Activated CD4-positive, alpha-beta memory T cell treated with anti-CD3 and anti-CD28 coated beads for 36 hours (primary cell): ENCODE data around the gene POLR1D. TPM values are rescaled to one million over a fixed set of nuclear protein-coding genes. Genes with fewer than 3 reads are reported as not detected.

Experiments used
- CTCF ChIA-PET: fragments of 350-600 bp; sonication (Branson Sonifier 250); formaldehyde crosslinking; loops from one replicate; lab custom pipeline; 2021; ENCODE audit warnings: antibody characterized with exemption, inconsistent platforms; lab: Charles Lee
- POLR2A ChIA-PET: fragments of 350-600 bp; sonication (Branson Sonifier 250); formaldehyde crosslinking; loops from one replicate; lab custom pipeline; 2021; ENCODE audit warnings: antibody characterized with exemption; lab: Charles Lee
- DNase-seq: peaks from one replicate; pipeline ENCODE4 v3.0.0-alpha.2; 2020
- H3K27ac Mint-ChIP-seq: one replicate; pipeline ENCODE4 v1.8.0; 2021; ENCODE audit warnings: mixed read lengths
- H3K27me3 Mint-ChIP-seq: one replicate; pipeline ENCODE4 v1.8.0; 2021; ENCODE audit warnings: mixed read lengths
- H3K36me3 Mint-ChIP-seq: one replicate; pipeline ENCODE4 v1.8.0; 2021; ENCODE audit warnings: mixed read lengths
- H3K4me1 Mint-ChIP-seq: one replicate; pipeline ENCODE4 v1.8.0; 2021; ENCODE audit warnings: low read depth, mixed read lengths
- H3K4me3 Mint-ChIP-seq: one replicate; pipeline ENCODE4 v1.8.0; 2021; ENCODE audit warnings: mild to moderate bottlenecking, mixed read lengths
- H3K9me3 Mint-ChIP-seq: one replicate; pipeline ENCODE4 v1.8.0; 2021; ENCODE audit warnings: mixed read lengths
- intact Hi-C: fragments of 100-400 bp; cut with micrococcal nuclease; formaldehyde crosslinking; loops from one replicate; pipeline ENCODE4 v1.15.1; 2023
- total RNA-seq, 2 experiments: library from RNA; stranded (reverse); gene quantifications; one replicate each; pipeline ENCODE4 v1.2.3, GENCODE V29; 2021

The POLR1D gene
- total RNA-seq, 2 experiments from 2014 or later, result 114 to 118 TPM

DNA sequence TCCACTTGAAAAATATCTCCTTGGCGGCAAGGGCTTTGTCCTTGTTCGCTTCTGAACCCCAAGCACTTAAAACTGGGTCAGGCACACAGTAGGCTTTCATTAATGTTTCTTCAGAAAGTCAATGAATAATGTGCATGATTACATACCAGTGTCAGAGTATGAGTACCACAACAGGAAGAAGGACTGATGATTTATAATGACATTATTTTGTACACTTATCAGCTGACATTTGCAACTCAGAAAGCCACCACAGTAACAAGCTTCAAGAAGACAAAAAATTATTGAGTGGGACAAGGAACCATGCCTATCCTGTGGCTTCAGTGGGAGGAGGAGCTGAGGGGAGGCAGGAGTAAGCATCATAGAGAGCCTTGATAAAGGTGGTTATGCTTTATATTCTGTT is 10.0 kb downstream of the POLR1D start:
- no peaks in the 10 kb centered on the region for H3K9me3 Mint-ChIP-seq
- no peak for DNase-seq
- ChIA-PET CTCF (interaction anchor here (1.1 kb wide), 1 partner anchor 196 kb away, joined by 3 read pairs; no protein-coding TSS in a partner anchor), POLR2A (no interaction called here)
- H3K27ac Mint-ChIP-seq, result no peak overlapping the region
- intact Hi-C loops, result loop anchor here (1.0 kb wide), 1 partner anchor 9 kb away; no protein-coding TSS in a partner anchor
- no peaks in the 10 kb centered on the region for H3K27me3 Mint-ChIP-seq
- H3K4me3 Mint-ChIP-seq, result no peak overlapping the region
- H3K36me3 Mint-ChIP-seq, result peaks cover 17% of the 10 kb centered on the region
- H3K4me1 Mint-ChIP-seq, result peaks cover 54% of the 10 kb centered on the region

DNA sequence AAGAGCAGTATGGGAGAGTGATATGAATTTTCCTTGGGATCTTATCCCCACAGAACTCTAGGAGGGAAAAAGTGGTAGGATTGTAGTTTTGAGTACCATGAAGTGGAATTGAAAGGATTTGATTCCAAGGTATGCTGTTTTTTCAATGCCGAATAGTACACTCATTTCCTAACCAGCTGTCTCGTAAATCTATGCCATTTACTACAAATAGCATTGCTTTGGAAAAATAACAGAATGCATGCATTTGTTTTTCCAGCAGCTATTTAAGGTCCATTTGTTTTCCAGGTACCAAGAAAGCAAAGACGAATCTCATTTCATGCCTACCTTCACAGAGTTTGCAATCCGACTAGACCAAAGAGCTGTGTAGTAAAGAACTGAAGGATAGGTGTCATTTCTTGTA is 10.5 kb downstream of the POLR1D start:
- POLR2A ChIA-PET, result interaction anchor here (1.0 kb wide), 1 partner anchor 12 kb away, joined by 4 read pairs; the partner anchor contains the start of gene LNX2
- Mint-ChIP-seq H3K36me3 (peaks cover 16% of the 10 kb centered on the region), H3K9me3 (no peaks in the 10 kb centered on the region), H3K4me3 (no peak overlapping the region), H3K27me3 (no peaks in the 10 kb centered on the region), H3K27ac (no peak overlapping the region), H3K4me1 (peaks cover 54% of the 10 kb centered on the region)
- CTCF ChIA-PET, result interaction anchor here (1.1 kb wide), 1 partner anchor 196 kb away, joined by 3 read pairs; no protein-coding TSS in a partner anchor
- DNase-seq, result no peak
- intact Hi-C loops, result no loop called here

DNA sequence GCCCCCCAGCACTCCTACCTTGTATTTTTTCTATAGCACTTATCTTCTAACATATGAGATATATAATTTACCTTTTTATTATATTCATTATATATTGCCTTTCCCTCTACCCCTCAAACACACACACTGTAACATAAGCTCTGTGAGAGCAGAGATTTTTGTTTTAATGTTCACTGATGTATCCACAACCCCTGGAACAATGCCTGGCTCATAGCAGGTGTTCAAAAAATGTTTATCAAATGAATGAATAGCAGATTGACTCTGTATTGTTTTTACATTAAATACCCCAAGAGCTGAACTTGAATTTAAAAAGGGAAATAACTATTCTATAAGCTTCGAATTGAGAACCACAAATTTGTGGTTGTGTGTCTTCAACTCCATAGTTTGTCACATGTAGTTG is 11.0 kb downstream of the POLR1D start:
- H3K4me1 Mint-ChIP-seq, result peaks cover 50% of the 10 kb centered on the region
- intact Hi-C loops, result no loop called here
- no peak for DNase-seq
- ChIA-PET POLR2A (interaction anchor here (1.0 kb wide), 1 partner anchor 12 kb away, joined by 4 read pairs; the partner anchor contains the start of gene LNX2), CTCF (interaction anchor here (1.1 kb wide), 1 partner anchor 195 kb away, joined by 3 read pairs; no protein-coding TSS in a partner anchor)
- no peaks in the 10 kb centered on the region for H3K9me3 Mint-ChIP-seq
- H3K36me3 Mint-ChIP-seq, result peaks cover 16% of the 10 kb centered on the region
- no peak overlapping the region for H3K27ac Mint-ChIP-seq
- no peak overlapping the region for H3K4me3 Mint-ChIP-seq
- no peaks in the 10 kb centered on the region for H3K27me3 Mint-ChIP-seq

DNA sequence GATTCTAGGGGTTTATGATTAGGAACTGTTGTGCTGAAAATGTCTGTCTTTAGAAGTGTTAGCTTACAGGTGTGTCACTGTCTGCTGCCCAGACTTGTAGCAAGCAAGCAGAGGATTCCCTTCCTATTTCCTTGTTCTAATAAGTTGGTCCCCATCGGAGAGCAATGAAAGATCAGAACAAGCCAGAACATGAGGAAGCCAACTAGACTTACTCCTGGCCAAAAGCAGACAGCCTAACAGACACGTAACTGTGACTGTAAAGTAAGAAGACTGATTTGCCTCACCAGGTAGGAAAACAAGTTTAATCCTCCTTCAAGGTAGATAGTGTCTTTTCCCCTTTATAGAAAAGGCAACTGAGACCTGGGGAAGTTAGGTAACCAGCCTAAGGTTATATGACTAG is 12.5 kb downstream of the POLR1D start:
- POLR2A ChIA-PET, result no interaction called here
- Mint-ChIP-seq H3K4me1 (peaks cover 50% of the 10 kb centered on the region), H3K9me3 (no peaks in the 10 kb centered on the region), H3K4me3 (no peak overlapping the region), H3K27me3 (no peaks in the 10 kb centered on the region), H3K36me3 (peaks cover 15% of the 10 kb centered on the region), H3K27ac (no peak overlapping the region)
- no peak for DNase-seq
- CTCF ChIA-PET, result interaction anchor here (0.9 to 1.2 kb wide), 2 partner anchors 12 to 192 kb away, joined by 3 read pairs; no protein-coding TSS in a partner anchor
- intact Hi-C loops, result no loop called here

DNA sequence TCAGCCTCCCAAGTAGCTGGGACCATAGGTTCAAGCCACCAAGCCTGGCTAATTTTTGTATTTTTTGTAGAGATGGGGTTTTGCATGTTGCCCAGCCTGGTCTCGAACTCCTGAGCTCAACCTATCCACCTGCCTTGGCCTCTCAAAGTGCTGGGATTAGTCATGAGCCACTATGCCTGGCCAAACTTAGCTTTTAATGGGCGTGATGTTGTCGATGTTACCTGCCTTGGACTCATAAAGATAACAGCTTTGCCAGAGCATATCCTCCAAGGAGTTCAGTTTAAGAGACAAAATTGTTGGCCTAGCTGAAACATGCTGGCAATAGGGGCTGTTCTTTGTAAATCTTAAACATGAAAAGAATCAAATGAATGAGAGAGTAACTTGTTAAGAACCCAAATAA is 13.1 kb downstream of the POLR1D start:
- no peaks in the 10 kb centered on the region for H3K9me3 Mint-ChIP-seq
- ChIA-PET POLR2A (no interaction called here), CTCF (interaction anchor here (0.9 kb wide), 1 partner anchor 12 kb away, joined by 3 read pairs; no protein-coding TSS in a partner anchor)
- peaks cover 53% of the 10 kb centered on the region for H3K4me1 Mint-ChIP-seq
- intact Hi-C loops, result no loop called here
- no peak for DNase-seq
- H3K27me3 Mint-ChIP-seq, result no peaks in the 10 kb centered on the region
- peaks cover 15% of the 10 kb centered on the region for H3K36me3 Mint-ChIP-seq
- no peak overlapping the region for H3K4me3 Mint-ChIP-seq
- H3K27ac Mint-ChIP-seq, result no peak overlapping the region

DNA sequence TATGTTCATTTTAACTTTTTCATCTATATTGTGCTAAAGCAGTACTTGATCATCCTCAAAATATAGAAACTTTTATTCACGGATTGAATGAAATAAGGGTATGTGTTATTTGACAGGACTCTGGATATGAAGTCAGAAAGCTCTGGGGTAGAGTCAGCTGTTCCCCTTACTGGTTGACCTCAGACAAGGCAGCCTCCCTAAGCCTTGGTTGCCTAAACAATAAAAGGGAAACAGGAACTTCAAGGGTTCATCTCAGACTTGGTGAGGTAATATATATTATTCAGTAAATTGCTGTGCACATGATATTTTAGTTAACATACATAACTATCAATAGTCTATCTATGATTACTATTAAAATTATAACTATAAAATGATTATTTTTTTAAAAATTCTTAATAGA is 13.6 kb downstream of the POLR1D start:
- no peaks in the 10 kb centered on the region for H3K27me3 Mint-ChIP-seq
- CTCF ChIA-PET, result interaction anchor here (0.9 kb wide), 1 partner anchor 13 kb away, joined by 3 read pairs; no protein-coding TSS in a partner anchor
- intact Hi-C loops, result no loop called here
- no peak for DNase-seq
- H3K36me3 Mint-ChIP-seq, result peaks cover 15% of the 10 kb centered on the region
- peaks cover 52% of the 10 kb centered on the region for H3K4me1 Mint-ChIP-seq
- POLR2A ChIA-PET, result no interaction called here
- H3K4me3 Mint-ChIP-seq, result no peak overlapping the region
- no peak overlapping the region for H3K27ac Mint-ChIP-seq
- no peaks in the 10 kb centered on the region for H3K9me3 Mint-ChIP-seq

DNA sequence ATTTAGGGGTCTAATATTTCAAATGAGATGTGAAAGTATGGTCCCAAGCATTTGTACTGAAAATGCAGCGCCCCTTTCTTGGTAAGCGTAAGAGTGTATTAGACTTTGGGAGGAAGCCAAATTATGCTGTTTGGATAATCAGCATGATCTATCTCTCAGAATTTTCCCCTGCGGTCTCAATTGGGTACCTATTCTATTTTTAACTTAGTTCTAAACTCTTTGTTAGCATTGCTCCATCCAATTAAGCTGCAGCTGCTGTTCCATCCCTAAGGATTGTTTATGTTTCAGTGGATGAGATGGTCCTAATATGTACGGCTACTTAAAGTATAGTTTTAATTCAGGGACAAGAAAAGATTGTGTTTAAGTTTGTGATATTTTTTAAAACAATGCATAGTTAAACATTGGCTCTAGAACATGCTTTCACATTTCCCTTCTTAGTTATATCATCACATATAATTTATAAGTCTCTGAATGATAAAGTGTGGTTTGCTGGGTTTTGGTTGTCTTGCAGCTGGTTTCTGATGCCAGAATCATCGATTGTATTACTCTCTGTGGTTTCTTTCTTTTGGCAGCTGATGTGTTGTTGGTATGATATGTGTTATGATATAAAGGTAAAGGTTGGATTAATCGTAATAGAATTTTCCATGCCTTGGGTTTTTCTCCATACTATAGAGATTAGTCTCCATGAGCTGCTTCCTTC is 15.0 kb downstream of the POLR1D start:
- Mint-ChIP-seq H3K9me3 (no peaks in the 10 kb centered on the region), H3K36me3 (peaks cover 10% of the 10 kb centered on the region), H3K27me3 (no peaks in the 10 kb centered on the region), H3K4me1 (peaks cover 44% of the 10 kb centered on the region), H3K27ac (no peak overlapping the region), H3K4me3 (no peak overlapping the region)
- ChIA-PET CTCF (interaction anchor here (0.6 to 1.1 kb wide), 2 partner anchors 16 to 427 kb away, joined by 3 to 4 read pairs; partner anchors contain the start of gene LNX2), POLR2A (no interaction called here)
- DNase-seq, result no peak
- intact Hi-C loops, result no loop called here

DNA sequence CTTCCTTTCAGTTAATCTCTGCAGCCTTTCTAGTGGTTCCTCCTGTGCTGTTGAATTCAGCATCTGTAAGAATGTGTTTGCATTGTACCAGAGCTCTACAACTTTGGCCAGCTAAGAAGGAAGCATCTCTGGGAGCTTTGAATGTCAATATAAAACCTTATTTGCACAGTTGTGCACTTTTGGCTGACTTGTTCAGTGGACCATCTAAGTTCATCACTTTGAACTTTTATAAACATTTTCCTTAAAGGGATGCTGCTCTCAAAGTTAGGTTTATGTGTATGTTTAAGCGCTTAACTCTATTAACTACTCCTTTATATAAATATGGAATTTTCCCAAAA is 15.6 kb downstream of the POLR1D start:
- Mint-ChIP-seq H3K9me3 (no peaks in the 10 kb centered on the region), H3K27me3 (no peaks in the 10 kb centered on the region), H3K36me3 (peaks cover 9% of the 10 kb centered on the region), H3K4me1 (peaks cover 40% of the 10 kb centered on the region), H3K27ac (no peak overlapping the region), H3K4me3 (no peak overlapping the region)
- intact Hi-C loops, result no loop called here
- CTCF ChIA-PET, result interaction anchor here (0.6 to 1.1 kb wide), 2 partner anchors 17 to 427 kb away, joined by 3 to 4 read pairs; partner anchors contain the start of gene LNX2
- no peak for DNase-seq
- POLR2A ChIA-PET, result no interaction called here

DNA sequence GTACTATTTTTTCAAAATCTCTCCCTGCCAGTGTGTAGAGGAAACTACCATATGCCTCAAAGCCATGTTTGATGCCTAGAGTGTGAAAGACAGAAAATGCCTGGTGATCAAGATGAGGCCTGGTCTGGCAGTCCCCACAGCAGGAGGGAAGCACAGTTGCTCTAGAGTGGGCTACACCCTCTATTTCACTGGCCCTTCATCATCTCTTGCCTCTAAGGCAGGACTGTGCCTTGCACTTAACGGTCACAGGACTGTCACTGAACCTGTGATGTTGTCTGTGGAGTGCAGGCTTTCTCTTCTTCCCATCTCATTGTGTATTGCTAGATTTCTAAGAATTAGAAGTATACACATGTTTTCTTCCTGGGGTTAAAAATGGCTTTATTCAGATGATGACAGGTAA is 16.3 kb downstream of the POLR1D start:
- H3K9me3 Mint-ChIP-seq, result no peaks in the 10 kb centered on the region
- ChIA-PET CTCF (no interaction called here), POLR2A (no interaction called here)
- no peaks in the 10 kb centered on the region for H3K27me3 Mint-ChIP-seq
- peaks cover 6% of the 10 kb centered on the region for H3K36me3 Mint-ChIP-seq
- intact Hi-C loops, result no loop called here
- no peak overlapping the region for H3K27ac Mint-ChIP-seq
- peaks cover 42% of the 10 kb centered on the region for H3K4me1 Mint-ChIP-seq
- H3K4me3 Mint-ChIP-seq, result no peak overlapping the region
- no peak for DNase-seq

DNA sequence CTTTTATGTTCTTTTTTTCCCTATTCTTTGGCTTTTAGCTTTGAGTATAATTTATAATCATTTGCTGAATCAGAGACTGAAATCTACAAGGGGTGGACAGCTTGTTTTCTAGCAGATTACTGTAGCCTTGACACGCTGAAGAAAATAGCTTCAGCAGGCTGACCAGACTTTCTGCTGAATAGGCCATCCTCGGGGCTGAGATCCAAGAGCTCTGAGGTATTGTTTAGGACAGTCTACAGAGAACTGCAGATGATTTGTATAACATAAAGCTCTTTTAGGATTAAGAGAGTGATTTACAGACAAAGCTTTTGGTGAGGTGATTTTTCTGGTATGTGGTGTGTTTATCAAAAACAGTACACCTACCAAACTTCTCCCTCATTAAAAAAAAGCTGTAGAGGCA is 16.8 kb downstream of the POLR1D start:
- ChIA-PET POLR2A (no interaction called here), CTCF (interaction anchor here (1.2 kb wide), 1 partner anchor 16 kb away, joined by 4 read pairs; the partner anchor contains the start of gene POLR1D)
- Mint-ChIP-seq H3K36me3 (peaks cover 7% of the 10 kb centered on the region), H3K27ac (no peak overlapping the region), H3K4me3 (no peak overlapping the region), H3K4me1 (peaks cover 46% of the 10 kb centered on the region), H3K27me3 (no peaks in the 10 kb centered on the region), H3K9me3 (no peaks in the 10 kb centered on the region)
- DNase-seq, result no peak
- intact Hi-C loops, result no loop called here

DNA sequence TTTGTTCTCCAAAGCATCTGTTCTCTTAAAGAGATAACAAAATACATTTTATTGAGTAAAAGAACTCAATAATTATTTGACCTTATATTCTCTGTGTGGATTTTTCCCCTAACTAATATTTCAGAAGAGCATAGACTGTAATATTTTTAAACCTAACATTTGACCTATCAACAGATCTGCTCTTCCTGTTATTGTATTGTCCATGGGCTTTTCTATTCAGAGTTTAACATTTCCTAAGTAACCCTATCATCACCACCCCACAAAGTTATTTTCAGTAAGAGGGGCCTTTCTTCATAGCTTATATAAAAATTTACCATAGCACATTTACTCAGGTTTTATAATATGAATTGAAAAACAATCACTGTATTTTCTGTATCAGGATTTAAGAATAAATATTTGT is 17.5 kb downstream of the POLR1D start:
- Mint-ChIP-seq H3K27ac (no peak overlapping the region), H3K4me1 (peaks cover 49% of the 10 kb centered on the region), H3K27me3 (no peaks in the 10 kb centered on the region), H3K36me3 (peaks cover 6% of the 10 kb centered on the region), H3K4me3 (no peak overlapping the region), H3K9me3 (no peaks in the 10 kb centered on the region)
- intact Hi-C loops, result no loop called here
- CTCF ChIA-PET, result interaction anchor here (1.2 to 1.3 kb wide), 2 partner anchors 17 to 106 kb away, joined by 3 to 4 read pairs; partner anchors contain the start of gene POLR1D
- no peak for DNase-seq
- POLR2A ChIA-PET, result no interaction called here

DNA sequence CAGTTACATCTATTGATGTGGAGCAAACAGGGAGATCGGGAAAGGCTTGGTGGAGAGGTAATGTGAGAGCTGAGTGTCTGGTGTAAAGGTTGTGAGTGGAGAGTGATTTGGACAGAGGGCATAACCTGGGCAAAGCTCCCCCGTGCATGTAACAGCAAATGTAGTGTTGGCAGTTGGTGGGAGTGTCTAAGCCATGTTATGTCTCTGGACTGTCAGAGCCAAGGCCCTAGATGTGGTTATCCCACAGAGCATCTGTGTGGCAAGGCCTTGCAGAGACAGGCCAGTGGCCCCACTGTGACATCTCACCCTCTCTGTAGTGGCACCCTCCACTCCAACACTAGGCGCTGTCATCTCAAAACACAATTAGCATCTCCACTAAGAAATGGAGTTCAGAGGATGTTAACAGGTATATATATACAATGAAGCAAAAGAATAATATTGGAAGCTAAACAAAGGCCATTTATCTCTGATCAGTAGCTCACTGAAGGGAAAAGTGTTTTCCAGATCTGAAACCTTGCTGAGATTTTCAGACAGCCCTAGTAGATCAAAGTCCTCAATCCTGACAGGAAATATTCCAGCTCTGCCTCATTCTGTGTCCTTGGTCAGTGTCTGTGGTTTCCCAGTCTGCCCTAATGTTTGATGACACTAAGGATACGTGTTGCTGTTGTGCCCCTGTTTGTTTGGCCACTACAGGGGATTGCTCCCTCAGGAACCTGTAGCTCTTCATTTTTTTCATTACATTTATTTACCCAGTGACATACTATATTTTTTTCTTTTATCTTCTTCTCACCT is 20.2 kb downstream of the POLR1D start:
- intact Hi-C loops, result no loop called here
- peaks cover 38% of the 10 kb centered on the region for H3K4me1 Mint-ChIP-seq
- POLR2A ChIA-PET, result no interaction called here
- no peak for DNase-seq
- CTCF ChIA-PET, result interaction anchor here (0.7 kb wide), 1 partner anchor 508 kb away, joined by 3 read pairs; no protein-coding TSS in a partner anchor
- H3K4me3 Mint-ChIP-seq, result no peak overlapping the region
- H3K27me3 Mint-ChIP-seq, result no peaks in the 10 kb centered on the region
- H3K36me3 Mint-ChIP-seq, result peaks cover 14% of the 10 kb centered on the region
- no peaks in the 10 kb centered on the region for H3K9me3 Mint-ChIP-seq
- H3K27ac Mint-ChIP-seq, result no peak overlapping the region
